A549 (cell line): ENCODE data around the gene CALN1.

ENCODE experiments used
- CBX2 ChIP-seq: fragments of 200-600 bp; sonication (generic); IDR thresholded peaks from 2 replicates; pipeline ENCODE4 v1.6.1; 2016; ENCODE audit warnings: low read depth, mild to moderate bottlenecking, borderline replicate concordance
- CHD2 ChIP-seq: fragments of 150-350 bp; IDR thresholded peaks from 2 replicates; pipeline ENCODE4 v1.6.1; 2014; ENCODE audit warnings: low read length; ENCODE audit not compliant: partially characterized antibody
- EP300 ChIP-seq, 2 experiments: fragments of >200 bp; sonication (Bioruptor Twin); formaldehyde crosslinking; IDR thresholded peaks; 2 replicates in 1 of 2; 3 replicates in 1 of 2; pipeline ENCODE4 v1.6.1; 2016 to 2017
- NPAS2 ChIP-seq: fragments of 250-450 bp; sonication (Bioruptor Pico); IDR thresholded peaks from 2 replicates; pipeline ENCODE4 v1.8.0; 2022; ENCODE audit warnings: mild to moderate bottlenecking, moderate library complexity, borderline replicate concordance
- POLR2A ChIP-seq: IDR thresholded peaks from 2 replicates; pipeline ENCODE4 v1.6.1; 2012; ENCODE audit warnings: mild to moderate bottlenecking, low read length
- ZNF302 ChIP-seq: fragments of 250-450 bp; sonication (Bioruptor Pico); IDR thresholded peaks from 2 replicates; pipeline ENCODE4 v1.9.0; 2021; ENCODE audit warnings: inconsistent platforms, mild to moderate bottlenecking, moderate library complexity
- TF ChIP-seq, protein P1 (sequence below): fragments of >200 bp; sonication (Bioruptor Twin); formaldehyde crosslinking; IDR thresholded peaks from 3 replicates; pipeline ENCODE4 v1.5.1; 2016
- TF ChIP-seq, protein P2 (sequence below): fragments of 250-450 bp; sonication (Bioruptor Pico); IDR thresholded peaks from 2 replicates; pipeline ENCODE4 v1.5.0; 2021; ENCODE audit warnings: mild to moderate bottlenecking, moderate library complexity, borderline replicate concordance

DNA sequence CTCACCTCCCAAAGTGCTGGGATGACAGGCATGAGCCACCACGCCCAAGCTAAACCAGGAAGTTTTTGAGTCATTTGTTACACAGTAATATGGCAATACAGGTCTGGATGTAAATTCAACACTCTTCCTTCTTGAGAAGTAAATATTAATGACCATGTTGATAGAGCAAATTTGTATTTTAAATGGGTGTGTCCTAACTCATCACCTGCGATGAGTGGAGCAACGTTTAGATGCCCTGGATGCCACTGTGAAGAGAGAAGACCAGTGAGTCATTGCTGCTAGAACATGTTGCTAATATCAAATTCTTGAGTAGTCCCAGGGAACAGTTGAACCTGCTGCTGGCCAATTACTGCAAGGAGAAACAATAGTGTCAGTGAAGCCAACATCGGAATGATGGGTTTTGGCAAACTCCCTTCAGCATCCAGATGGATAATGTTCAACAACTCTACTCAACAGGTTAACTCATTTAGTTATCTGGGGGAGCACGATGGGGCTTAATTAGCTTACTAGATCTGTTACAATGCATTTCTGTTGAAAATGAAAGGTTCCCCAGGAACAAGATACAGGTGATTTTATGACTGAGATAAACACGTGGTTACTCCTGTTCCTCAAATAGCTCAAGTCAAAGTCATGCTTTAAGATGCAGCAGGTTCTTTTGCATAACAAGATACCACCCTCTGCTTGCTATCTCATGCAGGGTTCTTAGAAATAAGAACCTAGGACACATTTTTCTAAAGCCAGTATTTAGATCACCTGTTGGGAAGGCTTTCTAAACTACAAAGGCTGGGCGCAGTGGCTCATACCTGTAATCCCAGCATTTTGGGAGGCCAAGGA is 146.8 kb downstream of the CALN1 start:
- TF ChIP-seq, protein P1, sequence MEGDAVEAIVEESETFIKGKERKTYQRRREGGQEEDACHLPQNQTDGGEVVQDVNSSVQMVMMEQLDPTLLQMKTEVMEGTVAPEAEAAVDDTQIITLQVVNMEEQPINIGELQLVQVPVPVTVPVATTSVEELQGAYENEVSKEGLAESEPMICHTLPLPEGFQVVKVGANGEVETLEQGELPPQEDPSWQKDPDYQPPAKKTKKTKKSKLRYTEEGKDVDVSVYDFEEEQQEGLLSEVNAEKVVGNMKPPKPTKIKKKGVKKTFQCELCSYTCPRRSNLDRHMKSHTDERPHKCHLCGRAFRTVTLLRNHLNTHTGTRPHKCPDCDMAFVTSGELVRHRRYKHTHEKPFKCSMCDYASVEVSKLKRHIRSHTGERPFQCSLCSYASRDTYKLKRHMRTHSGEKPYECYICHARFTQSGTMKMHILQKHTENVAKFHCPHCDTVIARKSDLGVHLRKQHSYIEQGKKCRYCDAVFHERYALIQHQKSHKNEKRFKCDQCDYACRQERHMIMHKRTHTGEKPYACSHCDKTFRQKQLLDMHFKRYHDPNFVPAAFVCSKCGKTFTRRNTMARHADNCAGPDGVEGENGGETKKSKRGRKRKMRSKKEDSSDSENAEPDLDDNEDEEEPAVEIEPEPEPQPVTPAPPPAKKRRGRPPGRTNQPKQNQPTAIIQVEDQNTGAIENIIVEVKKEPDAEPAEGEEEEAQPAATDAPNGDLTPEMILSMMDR = no peak
- no peak for TF ChIP-seq ZNF302 (CRISPR knock-in tag)
- no peak for TF ChIP-seq POLR2A
- no peak for TF ChIP-seq NPAS2 (CRISPR knock-in tag)
- TF ChIP-seq CBX2 = no peak
- TF ChIP-seq, protein P2, sequence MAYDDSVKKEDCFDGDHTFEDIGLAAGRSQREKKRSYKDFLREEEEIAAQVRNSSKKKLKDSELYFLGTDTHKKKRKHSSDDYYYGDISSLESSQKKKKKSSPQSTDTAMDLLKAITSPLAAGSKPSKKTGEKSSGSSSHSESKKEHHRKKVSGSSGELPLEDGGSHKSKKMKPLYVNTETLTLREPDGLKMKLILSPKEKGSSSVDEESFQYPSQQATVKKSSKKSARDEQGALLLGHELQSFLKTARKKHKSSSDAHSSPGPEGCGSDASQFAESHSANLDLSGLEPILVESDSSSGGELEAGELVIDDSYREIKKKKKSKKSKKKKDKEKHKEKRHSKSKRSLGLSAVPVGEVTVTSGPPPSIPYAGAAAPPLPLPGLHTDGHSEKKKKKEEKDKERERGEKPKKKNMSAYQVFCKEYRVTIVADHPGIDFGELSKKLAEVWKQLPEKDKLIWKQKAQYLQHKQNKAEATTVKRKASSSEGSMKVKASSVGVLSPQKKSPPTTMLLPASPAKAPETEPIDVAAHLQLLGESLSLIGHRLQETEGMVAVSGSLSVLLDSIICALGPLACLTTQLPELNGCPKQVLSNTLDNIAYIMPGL (CRISPR knock-in tag) = no peak
- TF ChIP-seq EP300 (IDR thresholded peaks at IDR 0.05) = no peak
- TF ChIP-seq CHD2 = no peak
